Activated T-helper 2 cell treated with anti-CD3 and anti-CD28 coated beads, Interferon-gamma antibody, Interleukin-2, Interleukin-4, amounts not matched to agents 10 μg/mL and 5 μg/mL and 100 μg/mL, durations not matched to agents 14 hours and 24 hours and 36 hours (primary cell): ENCODE measurements around the gene ATG4C. TPM values are rescaled to one million over a fixed set of nuclear protein-coding genes. Genes with fewer than 3 reads are reported as not detected.

Experiments
- DNase-seq: peaks from one replicate; pipeline ENCODE4 v3.0.0; 2021; ENCODE audit warnings: low spot score
- H3K27ac Mint-ChIP-seq: one replicate; pipeline ENCODE4 v1.8.0; 2021; ENCODE audit warnings: mixed read lengths
- H3K27me3 Mint-ChIP-seq: one replicate; pipeline ENCODE4 v1.8.0; 2021; ENCODE audit warnings: low read depth, mixed read lengths
- H3K36me3 Mint-ChIP-seq: one replicate; pipeline ENCODE4 v1.8.0; 2021; ENCODE audit warnings: low read depth, mixed read lengths
- H3K4me1 Mint-ChIP-seq: one replicate; pipeline ENCODE4 v1.8.0; 2021; ENCODE audit warnings: low read depth, mixed read lengths
- H3K4me3 Mint-ChIP-seq: one replicate; pipeline ENCODE4 v1.8.0; 2021; ENCODE audit warnings: low read depth, mild to moderate bottlenecking, moderate library complexity, mixed read lengths
- H3K9me3 Mint-ChIP-seq: one replicate; pipeline ENCODE4 v1.8.0; 2021; ENCODE audit warnings: mixed read lengths
- intact Hi-C: fragments of 100-400 bp; cut with micrococcal nuclease; formaldehyde crosslinking; loops from one replicate; pipeline ENCODE4 v1.15.1; 2023
- total RNA-seq: library from RNA; stranded (reverse); gene quantifications from 2 replicates; pipeline ENCODE4 v1.2.3, GENCODE V29; 2022

Gene ATG4C
- total RNA-seq, 1 donor from 2014 or later, result 10.1 TPM

DNA sequence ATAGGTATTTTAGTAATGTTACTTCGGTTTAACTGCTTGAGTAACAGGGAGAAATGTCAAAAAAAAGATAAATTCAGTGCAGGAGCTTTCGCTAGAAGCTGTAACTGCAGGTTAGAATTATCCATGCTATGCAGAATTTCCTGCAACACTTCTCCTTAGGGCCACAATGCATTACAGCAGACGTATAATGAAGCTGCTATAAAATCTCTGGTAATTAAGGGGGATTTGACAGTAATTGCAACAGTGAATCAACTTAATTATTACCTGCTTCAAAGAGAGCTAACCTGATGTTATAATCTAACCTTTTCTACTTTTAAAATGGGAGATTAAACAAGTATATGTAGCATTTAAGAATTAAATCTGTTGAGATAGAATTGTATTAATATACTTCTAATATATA lies 92.6 kb downstream of the ATG4C start:
- Mint-ChIP-seq H3K27ac (no peak overlapping the region), H3K36me3 (no peaks in the 10 kb centered on the region), H3K4me1 (no peaks in the 10 kb centered on the region), H3K4me3 (no peak overlapping the region), H3K27me3 (peaks cover 16% of the 10 kb centered on the region), H3K9me3 (no peaks in the 10 kb centered on the region)
- DNase-seq, result no peak
- intact Hi-C loops, result no loop called here

GRCh38 chr1:62877579-62877978 lies 93.6 kb downstream of the ATG4C start:
- no peaks in the 10 kb centered on the region for H3K9me3 Mint-ChIP-seq
- H3K36me3 Mint-ChIP-seq, result no peaks in the 10 kb centered on the region
- H3K4me1 Mint-ChIP-seq, result no peaks in the 10 kb centered on the region

DNA sequence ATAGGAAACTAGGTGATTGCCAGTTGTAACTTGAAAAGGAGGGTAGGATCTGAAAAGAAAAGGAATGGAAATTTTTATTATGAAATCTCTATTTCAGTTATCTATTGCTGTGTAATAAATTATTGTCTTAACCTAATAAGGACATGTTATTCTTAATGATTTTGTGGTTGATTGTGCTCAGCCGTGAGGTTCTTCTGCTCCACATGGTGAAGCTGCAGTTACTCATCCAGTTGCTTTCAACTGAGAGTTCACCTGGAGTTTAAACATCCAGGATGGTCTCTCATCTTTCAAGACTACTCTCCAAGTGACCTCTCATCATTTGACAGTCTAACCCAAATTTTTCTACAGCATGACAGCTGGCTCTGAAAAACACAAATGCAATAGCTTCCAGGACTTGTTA lies 96.0 kb downstream of the ATG4C start:
- no peak for DNase-seq
- H3K9me3 Mint-ChIP-seq, result no peaks in the 10 kb centered on the region
- no peaks in the 10 kb centered on the region for H3K4me1 Mint-ChIP-seq
- intact Hi-C loops, result no loop called here
- H3K4me3 Mint-ChIP-seq, result no peak overlapping the region
- no peaks in the 10 kb centered on the region for H3K36me3 Mint-ChIP-seq
- H3K27ac Mint-ChIP-seq, result no peak overlapping the region
- peaks cover 19% of the 10 kb centered on the region for H3K27me3 Mint-ChIP-seq

More at GRCh38 chr1:62877579-62877978, 93.6 kb downstream of the ATG4C start:
- no peak overlapping the region for H3K27ac Mint-ChIP-seq
- no peak for DNase-seq
- intact Hi-C loops, result no loop called here
- H3K27me3 Mint-ChIP-seq, result peaks cover 16% of the 10 kb centered on the region
- H3K4me3 Mint-ChIP-seq, result no peak overlapping the region

DNA sequence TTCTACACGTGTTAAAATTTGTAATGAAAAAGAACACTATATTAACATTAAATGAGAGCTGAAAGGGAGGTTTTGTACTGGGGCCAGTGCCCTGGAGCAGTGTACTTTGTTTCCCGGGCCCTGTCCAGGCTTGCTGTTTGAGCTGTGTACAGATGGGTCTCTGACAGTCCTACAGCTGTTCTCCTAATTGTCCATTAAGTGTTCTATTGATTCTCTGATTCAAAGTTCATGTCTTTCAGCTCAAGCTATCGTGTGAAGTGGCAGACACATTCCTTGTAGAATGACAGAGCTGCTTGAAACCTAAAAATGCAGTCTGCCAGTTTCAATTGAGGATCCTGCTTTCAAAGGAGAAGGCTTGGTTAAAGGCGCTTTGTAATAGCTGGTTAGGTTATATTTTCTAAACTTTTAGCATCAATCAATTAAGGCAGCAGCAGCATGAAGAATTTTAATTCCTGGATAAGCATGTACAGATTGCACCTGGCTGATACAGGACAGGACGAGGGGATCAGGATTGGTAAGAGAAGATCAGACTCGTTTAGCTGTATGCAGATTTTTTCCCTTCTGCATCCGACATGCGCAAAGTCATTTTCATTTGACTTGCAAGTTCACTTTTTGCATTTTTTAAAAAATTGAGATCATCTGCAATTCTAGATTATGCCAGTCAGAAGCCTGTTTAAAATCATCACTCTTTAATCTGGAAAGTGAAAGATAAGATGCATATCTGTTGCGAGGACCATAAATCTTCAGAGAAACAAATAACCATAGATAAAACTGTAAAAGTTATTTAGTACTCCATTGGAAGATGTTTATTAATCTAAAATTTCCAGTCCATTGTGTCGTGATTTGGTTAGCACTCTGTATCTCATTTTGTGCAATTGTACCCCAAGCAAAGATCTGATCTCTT lies 98.5 kb downstream of the ATG4C start:
- H3K4me3 Mint-ChIP-seq, result no peak overlapping the region
- no peaks in the 10 kb centered on the region for H3K9me3 Mint-ChIP-seq
- intact Hi-C loops, result no loop called here
- DNase-seq, result no peak
- H3K4me1 Mint-ChIP-seq, result no peaks in the 10 kb centered on the region
- peaks cover 25% of the 10 kb centered on the region for H3K27me3 Mint-ChIP-seq
- no peak overlapping the region for H3K27ac Mint-ChIP-seq
- no peaks in the 10 kb centered on the region for H3K36me3 Mint-ChIP-seq

DNA sequence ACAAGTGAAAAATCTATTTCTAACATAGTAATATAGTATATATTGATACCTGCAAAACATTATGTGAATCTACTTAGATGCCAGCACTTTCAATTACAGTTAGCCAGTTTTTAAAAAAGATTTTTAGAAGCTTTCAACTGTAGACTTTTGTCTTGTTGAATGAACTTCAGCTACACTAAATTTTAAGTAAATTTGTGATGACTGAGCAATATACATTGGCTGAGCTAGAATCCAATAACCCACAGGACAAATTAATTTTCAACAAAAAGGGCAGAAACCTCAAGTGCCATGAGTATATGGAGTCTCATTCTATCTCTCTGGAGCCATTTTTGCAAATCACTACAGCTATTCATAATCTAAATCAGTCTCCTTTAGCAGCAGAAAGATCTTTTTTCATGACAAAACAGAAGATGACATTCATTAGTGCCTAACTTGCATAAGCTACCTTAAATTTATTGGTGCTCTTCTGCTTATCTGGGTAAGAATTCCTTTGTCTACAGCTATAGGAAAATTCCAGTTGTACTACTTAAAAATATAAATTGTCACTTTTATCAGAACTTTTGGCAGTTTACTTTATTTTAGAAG lies 100.3 kb downstream of the ATG4C start:
- H3K4me1 Mint-ChIP-seq, result no peaks in the 10 kb centered on the region
- H3K4me3 Mint-ChIP-seq, result no peak overlapping the region
- no peaks in the 10 kb centered on the region for H3K9me3 Mint-ChIP-seq
- peaks cover 16% of the 10 kb centered on the region for H3K27me3 Mint-ChIP-seq
- H3K27ac Mint-ChIP-seq, result no peak overlapping the region
- intact Hi-C loops, result no loop called here
- no peak for DNase-seq
- no peaks in the 10 kb centered on the region for H3K36me3 Mint-ChIP-seq

- Mint-ChIP-seq H3K27me3 (peaks cover 13% of the 10 kb centered on the region), H3K4me3 (no peak overlapping the region), H3K27ac (no peak overlapping the region), H3K4me1 (no peaks in the 10 kb centered on the region), H3K9me3 (no peaks in the 10 kb centered on the region), H3K36me3 (no peaks in the 10 kb centered on the region)
- intact Hi-C loops, result no loop called here
- DNase-seq, result no peak
Measured at GRCh38 chr1:62887799-62888507, 104.0 kb downstream of the ATG4C start.

DNA sequence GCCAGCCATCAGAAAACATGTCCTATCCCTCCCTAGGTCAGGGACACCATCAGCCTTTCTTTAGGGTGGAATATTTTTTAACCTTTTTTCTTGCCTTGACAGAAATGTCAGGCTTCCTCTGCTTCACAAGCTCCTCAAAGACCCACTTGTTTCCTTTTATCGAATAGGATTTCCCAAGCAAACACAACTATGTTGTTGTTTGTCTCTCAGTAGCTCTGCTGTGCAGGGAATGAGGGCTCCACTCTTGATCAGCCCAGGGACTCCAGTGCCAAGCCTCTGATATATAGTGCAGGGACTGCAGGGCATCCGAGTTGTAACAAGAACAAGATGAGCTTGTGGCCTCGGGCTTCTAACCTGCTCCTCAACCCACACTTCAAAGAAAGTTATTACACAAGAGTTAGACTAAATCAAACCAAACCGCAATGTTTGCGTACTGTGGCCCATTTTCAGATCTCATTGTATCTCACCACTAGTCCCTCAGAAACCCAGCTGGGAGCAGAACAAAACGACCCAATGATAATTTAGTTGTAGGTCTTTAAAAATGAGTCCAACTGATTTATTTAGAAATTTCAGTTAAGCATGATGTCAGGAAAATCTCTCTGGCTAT lies 108.1 kb downstream of the ATG4C start:
- no peaks in the 10 kb centered on the region for H3K36me3 Mint-ChIP-seq
- H3K27me3 Mint-ChIP-seq, result peaks cover 9% of the 10 kb centered on the region
- no peak for DNase-seq
- no peaks in the 10 kb centered on the region for H3K9me3 Mint-ChIP-seq
- no peak overlapping the region for H3K4me3 Mint-ChIP-seq
- no peaks in the 10 kb centered on the region for H3K4me1 Mint-ChIP-seq
- no peak overlapping the region for H3K27ac Mint-ChIP-seq
- intact Hi-C loops, result no loop called here

- no peak for DNase-seq
Measured at GRCh38 chr1:62897788-62898187, 113.9 kb downstream of the ATG4C start.

DNA sequence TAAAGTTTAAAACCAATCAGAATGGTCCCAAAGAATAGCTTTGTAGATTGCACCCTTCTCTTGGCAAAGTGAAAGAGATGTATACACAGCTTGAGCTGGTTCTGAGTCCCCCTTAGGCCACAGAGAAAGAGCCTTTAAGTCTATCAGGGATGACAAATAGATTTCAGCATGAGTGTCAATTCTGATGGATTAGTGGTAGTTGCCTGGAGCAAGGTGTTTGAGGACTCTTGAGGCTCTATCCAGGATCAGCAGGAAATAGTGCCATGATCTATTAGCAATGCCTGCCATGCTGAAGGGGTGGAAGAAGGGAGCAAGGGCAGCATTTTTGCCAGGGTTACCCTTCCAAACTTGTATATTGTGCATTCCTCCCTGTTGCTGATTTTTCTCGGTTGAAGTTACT lies 116.6 kb downstream of the ATG4C start:
- H3K4me3 Mint-ChIP-seq, result no peak overlapping the region
- no peak overlapping the region for H3K27ac Mint-ChIP-seq
- H3K9me3 Mint-ChIP-seq, result no peaks in the 10 kb centered on the region
- intact Hi-C loops, result loop anchor here (10.0 kb wide), 1 partner anchor 1416 kb away; no protein-coding TSS in a partner anchor
- no peaks in the 10 kb centered on the region for H3K36me3 Mint-ChIP-seq
- no peak for DNase-seq
- H3K27me3 Mint-ChIP-seq, result peaks cover 5% of the 10 kb centered on the region
- H3K4me1 Mint-ChIP-seq, result no peaks in the 10 kb centered on the region

More at GRCh38 chr1:62897788-62898187, 113.9 kb downstream of the ATG4C start:
- no peaks in the 10 kb centered on the region for H3K9me3 Mint-ChIP-seq
- no peaks in the 10 kb centered on the region for H3K36me3 Mint-ChIP-seq
- no peak overlapping the region for H3K4me3 Mint-ChIP-seq
- no peak overlapping the region for H3K27ac Mint-ChIP-seq
- H3K4me1 Mint-ChIP-seq, result no peaks in the 10 kb centered on the region
- intact Hi-C loops, result no loop called here
- peaks cover 12% of the 10 kb centered on the region for H3K27me3 Mint-ChIP-seq

DNA sequence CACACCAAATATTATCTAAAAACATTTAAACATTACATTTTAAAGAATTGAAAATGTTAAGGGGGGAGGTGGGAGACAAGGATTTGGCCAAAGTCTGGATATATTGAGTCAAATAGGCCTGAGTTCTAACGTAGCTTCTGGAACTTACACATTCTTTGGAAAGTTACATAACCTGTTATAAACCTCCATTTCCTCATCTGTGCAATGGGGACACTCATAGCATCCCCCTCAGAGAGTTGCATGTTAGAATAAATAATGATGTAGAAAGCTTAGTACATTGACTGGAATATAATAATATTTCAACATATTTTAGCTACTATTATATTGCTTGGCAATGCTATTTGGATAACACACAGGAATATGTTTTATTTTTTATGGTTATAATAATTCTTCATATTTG lies 117.7 kb downstream of the ATG4C start:
- Mint-ChIP-seq H3K4me1 (no peaks in the 10 kb centered on the region), H3K9me3 (no peaks in the 10 kb centered on the region), H3K4me3 (no peak overlapping the region), H3K36me3 (no peaks in the 10 kb centered on the region), H3K27ac (no peak overlapping the region), H3K27me3 (peaks cover 3% of the 10 kb centered on the region)
- no peak for DNase-seq
- intact Hi-C loops, result loop anchor here (10.0 kb wide), 1 partner anchor 1417 kb away; no protein-coding TSS in a partner anchor

DNA sequence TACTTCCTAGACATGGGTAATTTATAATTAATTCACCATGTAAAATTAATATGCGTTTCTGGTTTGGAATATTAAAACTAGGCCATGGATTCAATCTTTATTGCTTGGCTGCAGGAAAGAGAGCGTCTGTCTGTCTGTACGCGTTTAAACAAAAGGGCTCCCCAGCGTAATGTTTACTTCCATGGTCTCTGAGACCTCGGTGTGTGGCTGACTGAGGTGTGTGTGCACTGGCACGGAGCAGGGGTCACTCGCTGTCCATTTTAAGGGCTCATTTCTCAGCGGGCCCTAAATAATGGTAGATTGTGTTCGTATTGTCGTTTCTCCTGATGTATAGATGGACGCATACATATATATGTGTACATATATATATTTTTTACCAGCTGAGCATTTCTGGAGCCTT lies 119.6 kb downstream of the ATG4C start:
- intact Hi-C loops, result loop anchor here (10.0 kb wide), 1 partner anchor 1419 kb away; no protein-coding TSS in a partner anchor
- Mint-ChIP-seq H3K27me3 (peaks cover 8% of the 10 kb centered on the region), H3K9me3 (no peaks in the 10 kb centered on the region), H3K4me3 (no peak overlapping the region), H3K36me3 (no peaks in the 10 kb centered on the region), H3K4me1 (peaks cover 5% of the 10 kb centered on the region), H3K27ac (no peak overlapping the region)
- no peak for DNase-seq

DNA sequence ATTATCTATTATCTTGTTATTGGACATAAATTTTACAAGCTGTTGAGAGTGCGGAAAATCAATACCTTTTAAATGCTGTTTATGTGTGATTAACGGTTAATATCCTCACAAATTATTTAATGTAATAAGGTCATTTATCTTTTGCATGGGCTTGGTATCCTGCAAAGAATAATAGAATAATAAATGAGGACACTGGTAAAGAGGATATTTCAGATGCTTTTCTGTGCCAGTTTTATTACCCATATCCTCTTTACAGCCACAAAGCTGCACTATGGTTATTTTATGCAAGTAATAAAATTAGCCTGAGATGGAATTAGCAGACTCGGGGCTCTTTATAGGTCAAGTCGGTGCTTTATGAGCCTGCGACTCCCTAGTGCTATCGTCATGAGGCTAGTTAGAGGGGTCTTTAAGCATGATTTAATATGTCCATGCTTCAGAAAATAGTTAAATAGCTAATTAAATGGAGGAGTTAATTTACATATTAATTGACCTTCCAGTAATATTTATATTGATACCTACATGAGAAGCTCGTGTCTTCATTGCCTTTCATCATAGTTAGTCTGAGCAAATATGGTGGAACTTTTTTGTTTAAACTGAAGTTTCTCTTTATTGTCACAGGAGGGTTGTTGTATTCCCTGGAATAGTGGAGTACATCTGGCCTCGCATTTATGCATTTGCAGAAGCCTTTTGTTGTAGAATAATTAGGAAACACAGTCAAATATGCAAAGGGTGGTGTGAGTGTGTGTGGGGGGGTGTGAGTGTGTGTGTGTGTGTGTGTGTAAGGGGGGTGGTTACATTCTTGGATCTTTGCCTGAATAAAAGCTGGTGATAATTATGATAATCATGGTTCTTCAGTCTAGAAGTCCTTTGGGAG lies 120.3 kb downstream of the ATG4C start:
- H3K27ac Mint-ChIP-seq, result no peak overlapping the region
- H3K9me3 Mint-ChIP-seq, result no peaks in the 10 kb centered on the region
- H3K36me3 Mint-ChIP-seq, result no peaks in the 10 kb centered on the region
- no peak for DNase-seq
- H3K4me3 Mint-ChIP-seq, result no peak overlapping the region
- peaks cover 7% of the 10 kb centered on the region for H3K4me1 Mint-ChIP-seq
- intact Hi-C loops, result loop anchor here (10.0 kb wide), 1 partner anchor 1419 kb away; no protein-coding TSS in a partner anchor
- peaks cover 8% of the 10 kb centered on the region for H3K27me3 Mint-ChIP-seq
